ENCODE data around the gene ATP9A.
A peak's percentile ranks its signal among the peaks of the same experiment; 100 is the strongest.
"Not testable (repeated sequence)": the region's sequence is repeated elsewhere in the genome, so short reads cannot be mapped to it uniquely, and the experiment has no call there.

ATP9A gene

DNA sequence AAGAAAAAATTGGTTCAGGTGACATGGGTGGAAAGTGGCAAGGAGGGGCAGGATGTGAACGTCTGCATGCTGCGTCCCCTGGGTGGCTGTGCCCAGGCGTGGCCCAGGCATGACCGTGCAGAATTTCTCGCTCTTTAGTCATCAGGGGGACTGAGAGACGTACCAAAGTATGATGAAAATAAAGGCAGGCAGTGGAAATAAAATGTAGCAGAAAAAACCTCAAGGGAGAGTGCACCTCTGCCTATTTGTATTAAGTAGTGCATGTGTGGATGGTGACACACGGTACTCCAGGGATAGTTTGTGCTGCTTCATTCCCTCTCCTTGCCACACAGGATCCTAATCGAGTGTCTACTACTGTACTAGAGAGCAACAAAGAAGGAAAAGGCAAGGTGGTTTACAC lies 81.1 kb downstream of the ATP9A start:
- DNase-seq, result no peak

DNA sequence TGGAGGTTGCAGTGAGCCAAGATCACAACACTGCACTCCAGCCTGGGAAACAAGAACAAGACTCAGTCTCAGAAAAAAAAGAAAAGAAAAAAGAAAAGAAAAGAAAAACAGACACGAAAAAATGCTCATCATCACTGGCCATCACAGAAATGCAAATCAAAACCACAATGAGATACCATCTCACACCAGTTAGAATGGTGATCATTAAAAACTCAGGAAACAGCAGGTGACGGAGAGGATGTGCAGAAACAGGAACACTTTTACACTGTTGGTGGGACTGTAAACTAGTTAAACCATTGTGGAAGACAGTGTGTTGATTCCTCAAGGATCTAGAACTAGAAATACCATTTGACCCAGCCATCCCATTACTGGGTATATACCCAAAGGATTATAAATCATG lies 82.7 kb downstream of the ATP9A start:
- DNase-seq, result not testable (repeated sequence)

DNA sequence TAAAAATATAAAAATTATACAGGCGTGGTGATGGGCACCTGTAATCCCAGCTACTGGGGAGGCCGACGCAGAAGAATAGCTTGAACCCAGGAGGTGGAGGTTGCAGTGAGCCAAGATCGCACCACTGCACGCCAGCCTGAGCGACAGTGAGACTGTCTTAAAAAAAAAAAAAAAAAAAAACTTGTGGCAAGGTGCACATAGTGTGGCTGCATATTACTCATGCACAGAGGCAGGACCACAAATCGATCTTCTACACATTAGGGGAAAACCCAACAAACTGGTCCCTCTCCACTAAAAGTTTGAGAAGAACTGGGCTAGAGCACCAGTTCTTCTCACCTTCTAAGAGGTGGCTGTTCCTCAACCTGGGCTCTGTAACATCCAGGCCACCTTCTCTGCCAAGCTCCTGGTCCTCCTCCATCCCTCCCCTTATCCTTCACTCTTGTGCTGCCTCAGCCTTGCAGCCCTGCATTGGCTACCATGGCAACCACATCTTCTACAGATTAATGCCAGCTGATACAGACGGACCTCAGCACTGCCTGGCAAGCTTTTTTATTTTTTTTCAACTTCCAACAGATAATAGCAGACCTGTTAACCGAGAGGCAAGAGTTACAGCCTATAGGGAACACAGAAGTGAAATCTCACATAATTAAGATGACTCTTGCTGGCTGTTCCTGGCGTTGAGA lies 88.0 kb downstream of the ATP9A start:
- no peak for DNase-seq

DNA sequence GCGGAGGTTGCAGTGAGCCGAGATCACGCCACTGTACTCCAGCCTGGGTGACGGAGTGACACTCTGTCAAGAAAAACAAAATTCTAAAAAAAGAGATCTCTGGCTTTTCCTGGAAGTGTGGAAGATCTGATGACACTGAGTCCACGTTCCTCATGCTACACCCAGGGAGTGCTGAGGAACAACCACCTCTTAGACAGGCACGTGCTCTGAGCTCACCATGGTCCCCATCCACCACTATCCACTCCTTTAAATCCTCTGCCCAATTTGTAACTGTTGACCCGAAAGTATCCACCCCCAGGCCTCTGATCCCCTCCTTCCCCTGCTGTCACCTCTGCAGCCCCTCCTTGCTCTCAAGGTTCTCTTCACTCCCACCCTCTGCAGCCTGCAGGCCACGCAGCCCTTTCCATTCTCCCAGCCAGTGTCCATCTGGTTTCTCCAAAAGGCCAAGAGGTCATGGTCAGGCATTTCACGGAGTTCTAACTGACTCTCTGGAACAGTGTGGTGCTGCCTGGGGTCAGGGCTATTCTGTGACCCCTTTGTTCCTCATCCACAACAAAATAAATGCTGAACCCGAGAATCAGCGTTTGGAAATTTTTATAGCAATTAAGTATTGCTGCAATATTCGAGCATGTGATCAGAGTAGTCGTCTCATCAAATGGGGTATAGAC lies 88.8 kb downstream of the ATP9A start:
- DNase-seq, result no peak

DNA sequence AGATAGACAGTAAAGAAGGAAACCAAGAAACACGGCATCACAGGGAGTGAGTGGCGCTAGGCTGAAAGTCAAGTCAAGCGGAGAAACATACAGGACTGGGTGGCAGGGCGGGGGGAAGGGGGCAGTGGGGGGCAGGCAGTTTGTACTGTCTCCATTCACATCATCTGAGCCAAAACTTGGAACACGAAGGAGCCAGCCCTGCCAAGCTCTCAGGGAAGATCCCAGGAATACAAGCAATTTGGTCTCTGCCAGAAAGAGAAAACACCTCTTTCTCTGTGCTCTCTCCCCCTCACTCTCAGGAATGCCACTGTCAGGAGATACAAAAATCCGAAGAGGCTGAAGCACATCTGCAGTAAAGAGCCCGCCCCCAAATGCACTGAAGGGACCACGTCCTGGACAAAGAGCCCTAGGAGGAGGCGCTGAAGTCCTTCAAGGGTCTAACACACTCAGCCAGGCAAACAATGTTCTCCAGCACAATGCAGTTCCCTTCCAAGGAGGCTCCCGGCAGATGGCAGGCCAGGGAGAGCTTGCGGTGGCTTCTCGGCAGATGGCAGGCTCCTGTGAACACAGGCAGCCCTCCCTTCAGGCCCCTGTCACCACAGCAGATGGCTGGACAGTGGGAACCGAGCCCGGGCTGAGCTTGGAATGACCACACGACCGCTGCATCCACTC lies 90.0 kb downstream of the ATP9A start:
- peak; percentile 59 for DNase-seq

DNA sequence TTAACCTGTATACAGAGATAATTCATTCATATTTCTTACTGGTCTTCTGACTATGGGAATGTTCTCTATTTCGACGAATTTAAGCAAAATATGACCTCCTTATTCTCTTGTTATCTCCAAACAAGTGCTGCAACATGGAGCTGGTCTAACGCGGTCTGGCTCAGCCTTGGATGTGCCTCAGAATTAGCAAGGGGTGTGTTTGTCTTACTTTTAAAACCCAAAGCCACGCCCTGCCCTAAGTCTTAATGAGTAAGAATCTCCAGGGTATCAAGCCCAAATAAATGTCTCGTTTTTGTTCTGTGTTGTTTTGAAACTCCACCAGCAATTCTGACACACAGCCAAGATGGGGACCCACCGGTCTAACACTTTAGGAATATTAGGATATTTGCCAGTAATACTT lies 99.2 kb downstream of the ATP9A start:
- no peak for DNase-seq

DNA sequence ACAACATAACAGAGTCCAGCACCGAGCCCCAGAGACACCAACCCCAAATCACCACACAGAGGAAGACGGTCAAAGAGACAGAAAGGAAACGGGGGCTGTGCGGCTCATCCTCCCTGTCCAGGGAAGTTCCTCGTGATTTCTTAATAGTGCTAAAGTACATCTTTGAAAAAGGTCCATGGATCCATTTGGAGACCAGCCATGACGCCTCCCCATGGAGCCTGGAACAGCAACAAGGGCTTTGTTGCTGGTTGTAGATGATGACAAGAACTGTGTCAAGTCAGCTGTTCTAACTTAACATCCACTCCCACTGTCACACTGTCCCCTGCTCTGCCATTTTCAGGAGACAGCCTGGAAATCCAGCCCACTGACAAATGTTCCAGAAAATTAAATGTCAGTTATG lies 99.7 kb downstream of the ATP9A start:
- DNase-seq, result no peak

DNA sequence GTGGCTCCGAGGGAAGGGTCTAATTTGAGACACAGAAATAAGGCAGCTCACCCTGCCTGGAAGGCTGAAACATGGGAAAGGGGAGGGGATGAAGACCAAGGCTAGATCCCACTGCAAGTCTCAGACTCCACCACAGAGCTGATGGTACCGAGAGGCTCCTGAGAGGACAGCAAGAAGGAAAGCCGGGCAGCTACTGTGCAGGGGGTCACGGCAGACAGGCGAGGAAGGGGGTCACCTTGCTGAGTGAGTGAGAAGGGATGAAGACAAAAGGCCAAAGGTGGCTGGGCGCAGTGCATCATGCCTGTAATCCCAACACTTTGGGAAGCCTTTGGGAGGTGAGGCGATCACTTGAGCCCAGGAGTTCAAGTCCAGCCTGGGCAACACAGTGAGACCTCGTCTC lies 100.7 kb downstream of the ATP9A start:
- DNase-seq, result no peak

DNA sequence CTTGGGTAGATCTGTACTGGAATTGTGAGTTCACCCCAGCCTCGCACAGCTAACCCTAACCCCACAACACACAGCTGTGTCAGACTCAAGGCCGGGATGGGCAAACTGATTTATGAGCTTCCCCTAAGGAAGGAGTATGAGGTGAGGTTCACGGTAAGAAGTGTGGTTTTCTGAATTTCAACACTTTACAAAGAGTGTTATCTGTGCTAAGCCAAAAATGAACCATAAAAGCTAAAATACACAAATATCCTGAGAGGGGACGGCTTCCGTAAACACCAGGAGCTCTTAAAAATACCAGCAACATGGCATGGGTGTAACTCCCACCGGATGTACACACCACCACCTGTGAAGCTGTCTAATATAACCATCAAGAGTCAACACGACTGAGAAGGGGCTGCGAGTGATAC lies 101.2 kb downstream of the ATP9A start:
- no peak for DNase-seq

DNA sequence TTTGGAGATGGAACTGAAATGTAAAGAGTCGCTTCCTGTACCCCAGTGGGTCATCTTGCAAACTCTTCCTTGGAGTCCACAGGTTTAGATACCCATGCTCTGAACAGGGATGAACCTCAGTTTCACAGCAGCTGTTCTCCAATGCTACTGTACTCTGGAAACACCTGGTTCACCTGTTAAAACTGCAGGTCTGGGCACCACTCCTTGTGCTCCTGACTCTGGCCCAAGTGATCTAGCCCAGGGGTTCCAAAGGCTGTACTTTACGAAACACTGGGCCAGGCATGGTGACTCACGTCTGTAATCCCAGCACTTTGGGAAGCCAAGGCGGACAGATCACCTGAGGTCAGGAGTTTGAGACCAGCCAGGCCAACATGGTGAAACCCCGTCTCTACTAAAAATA lies 102.1 kb downstream of the ATP9A start:
- DNase-seq, result no peak

DNA sequence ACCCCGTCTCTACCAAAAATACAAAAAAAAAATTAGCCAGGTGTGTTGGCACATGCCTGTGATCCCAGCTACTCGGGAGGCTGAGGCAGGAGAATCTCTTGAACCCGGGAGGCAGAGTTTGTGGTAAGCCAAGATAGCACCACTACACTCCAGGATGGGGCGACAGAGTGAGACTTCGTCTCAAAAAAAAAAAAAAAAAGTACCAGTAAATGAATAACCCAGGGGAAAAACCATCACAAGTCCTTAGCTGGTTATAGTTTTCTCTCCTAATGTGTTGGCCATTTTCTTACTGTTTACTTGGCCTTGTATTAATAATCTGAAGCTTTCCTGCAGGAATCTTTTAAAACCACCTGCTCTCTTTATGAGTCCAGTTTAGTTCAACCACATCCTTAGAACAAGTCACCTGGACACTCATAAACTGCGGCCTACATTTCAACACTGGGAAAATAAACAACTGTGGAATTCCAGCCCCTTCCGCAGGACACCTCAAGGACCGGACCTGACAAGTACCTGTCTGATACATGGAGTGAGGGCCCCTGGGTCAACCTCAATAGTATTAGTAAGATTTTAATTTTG lies 102.6 kb downstream of the ATP9A start:
- DNase-seq, result no peak

DNA sequence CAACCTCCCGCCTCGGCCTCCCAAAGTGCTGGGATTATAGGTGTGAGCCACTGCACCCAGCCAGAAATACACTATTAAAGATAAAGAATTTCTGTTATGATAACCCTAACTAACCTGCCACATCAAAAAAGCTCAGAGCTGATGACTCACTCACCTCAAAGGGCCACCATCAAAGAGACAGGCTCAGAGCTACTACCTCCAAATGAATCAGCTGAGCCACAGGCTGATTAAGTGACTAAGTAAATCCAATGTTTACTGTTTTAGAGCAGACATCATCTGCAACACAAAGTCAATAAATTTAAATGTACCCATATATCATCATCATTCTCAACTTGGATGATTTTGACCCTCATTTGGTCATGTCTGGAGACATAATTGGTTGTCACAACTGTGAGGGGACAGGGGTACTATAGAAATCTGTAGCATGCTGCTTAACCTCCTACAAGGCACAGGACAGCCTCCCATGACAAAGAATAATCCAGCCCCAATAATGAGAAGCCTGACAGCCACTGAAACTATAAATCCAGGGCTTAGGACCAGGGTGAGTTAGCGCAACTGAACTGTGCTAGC lies 106.5 kb downstream of the ATP9A start:
- DNase-seq, result no peak

DNA sequence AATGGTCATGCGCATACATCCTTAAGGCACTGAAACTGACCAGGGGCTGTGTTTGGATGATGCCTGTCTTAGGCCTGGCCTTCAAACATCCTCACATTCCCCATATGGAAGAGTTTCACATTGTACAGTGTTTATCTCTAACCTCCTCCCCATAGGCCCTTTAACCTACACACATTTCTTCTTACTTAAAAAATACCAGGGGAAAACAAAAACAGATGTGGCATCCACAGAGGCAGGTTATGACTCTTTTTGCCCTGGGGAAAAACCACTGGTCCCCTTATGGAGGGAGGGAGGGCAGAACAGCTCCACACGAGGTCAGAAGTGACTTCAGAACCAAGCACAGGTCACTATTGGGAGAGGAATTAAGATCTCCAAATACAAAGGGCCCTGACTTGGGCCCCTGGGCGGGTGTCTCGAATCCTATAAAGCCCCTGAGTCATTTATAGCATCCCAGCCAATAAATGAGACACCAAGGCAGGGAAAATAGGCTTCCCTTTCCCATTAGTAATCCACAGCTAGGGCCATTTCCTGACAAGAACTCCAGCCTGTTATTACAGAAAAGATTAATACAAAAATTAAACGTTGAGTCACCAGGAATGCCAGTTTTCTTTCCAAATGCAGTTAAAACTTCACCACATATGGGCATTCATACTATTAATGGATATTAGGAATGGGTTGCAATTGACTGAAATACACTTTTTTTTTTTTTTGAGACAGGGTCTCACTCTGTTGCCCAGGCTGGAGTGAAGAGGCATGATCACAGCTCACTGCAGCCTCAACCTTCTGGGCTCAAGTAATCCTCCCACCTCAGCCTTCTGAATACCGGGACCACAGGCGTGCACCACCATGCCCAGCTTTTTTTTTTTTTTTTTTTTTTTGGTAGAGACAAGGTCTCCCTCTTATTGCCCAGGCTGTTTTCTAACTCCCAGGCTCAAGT lies 107.2 kb downstream of the ATP9A start:
- no peak for DNase-seq

DNA sequence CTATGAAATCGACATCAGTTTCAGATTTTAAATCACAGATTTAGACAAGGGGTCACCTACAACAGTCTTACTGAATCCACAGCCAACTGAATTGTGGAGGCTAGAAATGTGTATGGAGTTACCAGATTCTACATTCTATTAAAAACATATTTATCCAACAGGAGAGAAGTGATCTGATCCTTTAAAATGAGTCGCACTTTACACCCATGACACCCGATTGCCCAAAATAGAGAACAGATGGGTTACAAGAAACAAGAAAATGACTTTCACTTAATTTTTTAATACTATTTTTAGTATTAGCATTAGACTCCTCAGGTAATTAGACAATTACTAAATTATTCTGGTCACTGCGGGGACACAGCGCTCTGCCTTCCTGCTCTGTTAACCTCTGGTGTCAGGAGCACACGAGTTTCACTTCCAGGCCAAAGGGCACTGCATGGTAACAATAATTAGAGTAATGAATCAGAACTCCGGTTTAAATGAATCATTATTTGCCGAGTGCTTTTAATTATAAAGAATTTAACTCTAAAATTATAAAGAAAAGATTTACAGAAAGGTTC lies 108.6 kb downstream of the ATP9A start:
- DNase-seq, result no peak

DNA sequence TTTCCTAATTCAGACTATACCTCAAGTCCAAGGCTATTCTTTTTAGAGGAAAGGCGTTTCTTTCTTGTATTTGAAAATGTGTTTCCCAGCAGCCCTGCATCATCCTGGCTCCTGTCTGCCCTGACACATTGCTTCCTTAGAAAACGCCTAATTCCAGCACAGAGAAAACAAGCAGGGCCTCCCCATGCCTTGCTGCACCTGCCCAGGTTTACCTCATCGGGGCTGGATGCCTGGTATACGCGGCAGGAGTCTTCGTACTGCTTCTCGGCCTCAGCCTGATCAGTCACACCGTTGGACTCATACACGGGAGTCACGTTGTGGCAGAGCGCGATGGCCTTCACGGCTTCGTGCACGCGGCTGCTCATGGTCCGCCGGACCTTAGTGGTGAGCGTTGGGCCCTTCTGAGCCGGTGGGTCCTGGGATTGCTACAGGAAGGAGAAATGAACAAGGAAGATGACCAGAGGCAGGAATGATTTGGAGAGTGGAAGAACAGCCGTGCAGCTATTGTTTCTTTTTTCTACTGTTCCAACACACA lies 111.4 kb downstream of the ATP9A start:
- DNase-seq, result no peak

DNA sequence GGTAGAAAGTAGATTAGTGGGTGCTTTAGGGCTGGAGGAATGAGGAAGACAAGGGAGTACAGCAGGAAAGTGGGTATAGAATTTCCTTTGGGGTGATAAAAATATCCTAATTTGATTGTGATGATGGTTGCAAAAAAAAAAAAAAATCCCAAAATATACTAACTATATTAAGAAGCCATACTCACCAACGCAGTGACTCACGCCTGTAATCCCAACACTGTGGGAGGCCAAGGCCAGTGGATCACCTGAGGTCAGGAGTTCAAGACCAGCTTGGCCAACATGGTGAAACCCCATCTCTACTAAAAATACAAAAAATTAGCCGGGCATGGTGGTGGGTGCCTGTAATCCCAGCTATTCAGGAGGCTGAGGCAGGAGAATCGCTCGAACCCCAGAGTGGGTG lies 112.1 kb downstream of the ATP9A start:
- not testable (repeated sequence) for DNase-seq

DNA sequence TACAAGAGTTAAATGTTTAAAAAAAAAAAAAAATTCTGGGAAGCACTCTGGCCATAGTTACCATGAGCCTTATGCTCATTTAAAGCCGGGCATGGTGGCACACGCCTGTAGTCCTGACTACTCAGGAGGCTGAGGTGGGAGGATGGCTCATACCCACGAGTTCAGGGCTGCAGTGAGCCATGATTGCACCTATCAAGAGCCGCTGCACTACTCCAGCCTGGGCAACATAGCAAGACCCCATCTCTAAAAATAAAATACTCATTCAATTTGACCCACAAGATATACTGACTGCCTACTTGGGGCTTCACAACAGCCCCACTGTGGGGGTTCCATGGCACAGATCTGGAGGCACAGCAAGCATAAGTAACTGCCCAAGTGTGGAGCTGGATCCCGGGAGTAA lies 113.7 kb downstream of the ATP9A start:
- DNase-seq, result no peak

DNA sequence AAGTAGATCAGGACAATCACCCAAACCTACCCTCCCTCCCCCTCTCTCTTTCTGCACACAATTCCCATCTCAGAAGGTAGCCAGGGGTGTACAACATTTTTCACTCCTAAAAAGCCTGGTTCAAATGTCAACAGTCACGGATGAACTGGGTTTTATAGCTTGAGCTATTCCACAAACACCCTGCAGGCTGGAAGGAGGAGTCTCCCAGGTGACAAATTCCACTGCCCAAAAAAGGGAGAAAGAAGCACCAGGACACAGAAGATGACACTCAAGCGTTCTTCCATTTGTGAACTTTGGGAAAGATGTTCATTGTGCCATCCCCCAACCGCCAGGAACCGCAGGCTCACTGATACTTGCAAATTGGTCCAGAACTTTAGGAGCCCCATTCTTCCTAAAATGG lies 114.1 kb downstream of the ATP9A start:
- DNase-seq, result no peak

DNA sequence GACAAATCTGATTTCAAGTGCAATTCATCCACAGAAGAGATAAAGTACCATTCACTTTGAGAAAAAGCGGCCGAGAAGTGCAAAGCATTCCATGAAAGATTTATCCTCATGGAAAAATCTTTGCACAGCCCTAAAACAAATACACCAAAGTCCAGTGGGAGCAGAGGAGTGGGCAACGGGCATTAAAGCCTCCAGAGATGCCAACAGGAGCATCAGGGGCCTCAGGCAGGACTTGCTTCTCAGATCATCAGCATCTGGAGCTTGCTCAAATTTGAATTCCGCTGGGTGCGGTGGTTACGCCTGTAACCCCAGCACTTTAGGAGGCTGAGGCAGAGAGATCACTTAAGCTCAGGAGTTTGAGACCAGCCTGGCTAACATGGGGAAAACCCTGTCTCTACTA lies 115.0 kb downstream of the ATP9A start:
- no peak for DNase-seq

DNA sequence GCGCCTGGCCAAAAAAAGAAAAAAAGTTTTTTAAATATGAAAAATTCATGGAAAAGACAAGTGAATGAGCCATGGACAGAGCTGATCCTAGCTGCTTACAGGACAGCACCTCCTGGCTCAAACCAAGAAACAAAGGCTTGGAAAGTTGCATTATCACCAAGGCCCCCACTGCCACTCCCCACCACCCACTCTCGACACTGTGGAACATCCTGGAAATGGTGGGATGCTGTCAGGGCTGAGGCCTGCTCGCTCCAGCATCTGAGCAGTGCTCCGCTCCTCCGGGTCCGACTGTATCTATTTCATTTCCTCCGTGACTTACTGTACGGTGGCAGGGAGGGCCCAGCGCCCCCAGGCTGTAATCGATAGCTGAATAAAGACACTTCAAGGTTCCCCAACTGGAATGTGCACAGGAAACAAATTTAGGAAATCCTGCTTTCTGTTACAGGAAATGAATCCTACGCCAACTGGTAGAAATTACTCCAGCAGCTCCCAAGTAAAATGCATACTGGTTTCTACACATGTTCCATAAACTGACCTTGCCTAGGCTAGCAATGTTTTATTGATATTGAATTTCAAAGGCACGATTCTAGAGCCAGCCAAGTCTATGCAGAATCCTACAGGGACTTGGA lies 116.2 kb downstream of the ATP9A start:
- DNase-seq, result no peak

DNA sequence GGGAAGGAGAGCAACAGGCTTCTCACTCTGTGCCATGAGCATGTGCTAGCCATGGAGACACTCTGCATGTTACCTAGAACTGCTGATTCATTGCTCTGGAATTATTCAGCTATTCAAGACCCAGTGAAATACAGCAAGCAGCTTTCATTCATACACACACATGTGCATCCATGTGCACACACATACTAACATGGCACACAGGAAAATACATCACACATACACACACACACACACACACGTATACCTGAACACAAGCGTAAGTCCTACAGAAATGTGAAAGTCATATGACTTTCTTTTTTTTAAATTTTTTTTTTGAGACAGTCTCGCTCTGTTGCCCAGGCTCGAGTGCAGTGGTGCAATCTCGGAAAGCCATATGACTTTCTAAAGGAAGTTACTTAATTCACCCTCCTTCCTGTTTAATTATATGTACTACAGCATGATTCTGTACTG lies 117.5 kb downstream of the ATP9A start:
- no peak for DNase-seq
